HCT116 (cell line): ENCODE data around the gene UPK3B. TPM values are rescaled to one million over a fixed set of nuclear protein-coding genes. Genes with fewer than 3 reads are reported as not detected.
"Not testable (repeated sequence)": the region's sequence is repeated elsewhere in the genome, so short reads cannot be mapped to it uniquely, and the experiment has no call there.

Source experiments
- ATAC-seq: fragments of 200-7000 bp; cut with Tn5 transposase; 2 replicates; pipeline ENCODE4 v1.9.1; 2020; ENCODE audit warnings: mild to moderate bottlenecking, moderate library complexity
- BruUV-seq: library from RNA; stranded (reverse); fragments of 400-500 nt; replicated peaks from 2 replicates; lab custom pipeline; 2021; lab: Mats Ljungman, UMichigan
- CTCF ChIA-PET: fragments of 300-600 bp; sonication (Branson Sonifier 250); formaldehyde crosslinking; loops from one replicate; lab custom pipeline; 2021; ENCODE audit warnings: antibody characterized with exemption; lab: Charles Lee
- POLR2A ChIA-PET: fragments of 300-600, 350-600 bp; sonication (Branson Sonifier 250); formaldehyde crosslinking; loops from one replicate; lab custom pipeline; 2021; ENCODE audit warnings: antibody characterized with exemption; lab: Charles Lee
- RAD21 ChIA-PET, 2 experiments: fragments of 300-600 bp; sonication (Branson Sonifier 250); formaldehyde crosslinking; loops; one replicate each; lab custom pipeline; 2023; ENCODE audit warnings: low total read pairs in 2 of 2; ENCODE audit not compliant: uncharacterized antibody in 2 of 2, unreplicated experiment in 2 of 2, low non-redundant PET in 1 of 2; lab: Charles Lee
- DNase-seq: peaks from one replicate; pipeline ENCODE4 v3.0.0-alpha.2; 2010; ENCODE audit warnings: low read depth, low spot score
- H2AFZ ChIP-seq: fragments of 200-600 bp; shearing (Covaris generic), sonication (generic); 2 replicates; pipeline ENCODE4 v1.6.1; 2017; ENCODE audit warnings: low read depth, mixed run types, mixed read lengths, antibody characterized with exemption, low read length; ENCODE audit not compliant: poor library complexity, severe bottlenecking
- H3K27ac ChIP-seq: 2 replicates; pipeline ENCODE4 v1.5.1; 2012; ENCODE audit warnings: low read depth, low read length
- H3K27me3 ChIP-seq: fragments of 200-600 bp; sonication (generic); 2 replicates; pipeline ENCODE4 v1.6.1; 2016; ENCODE audit warnings: mixed run types, low read length, mixed read lengths; ENCODE audit not compliant: insufficient read depth
- H3K36me3 ChIP-seq, 2 experiments: fragments of 200-500 bp in 1 of 2; fragments of 200-600 bp in 1 of 2; sonication (Bioruptor generic) in 1 of 2; sonication (generic) in 1 of 2; 2 replicates each; pipeline versions ENCODE4 v1.5.1 to v1.6.1; 2014 to 2016; ENCODE audit warnings: low read length in 2 of 2, inconsistent platforms in 1 of 2, mixed read lengths in 1 of 2, mixed run types in 1 of 2; ENCODE audit not compliant: insufficient read depth in 2 of 2, control insufficient read depth in 1 of 2
- H3K4me1 ChIP-seq, 2 experiments: fragments of 200-600 bp in 1 of 2; sonication (generic) in 1 of 2; 2 replicates each; pipeline versions ENCODE4 v1.5.1 to v1.6.1; 2012 to 2017; ENCODE audit warnings: low read length in 2 of 2, inconsistent platforms in 1 of 2, mild to moderate bottlenecking in 1 of 2, mixed read lengths in 1 of 2, mixed run types in 1 of 2, moderate library complexity in 1 of 2; ENCODE audit not compliant: insufficient read depth in 2 of 2, control insufficient read depth in 1 of 2
- H3K4me2 ChIP-seq: fragments of 200-600 bp; sonication (generic); 2 replicates; pipeline ENCODE4 v1.6.1; 2017; ENCODE audit warnings: mixed run types, low read length, mixed read lengths
- H3K4me3 ChIP-seq, 2 experiments: fragments of 200-600 bp in 1 of 2; sonication (generic) in 1 of 2; replicated peaks in 1 of 2; 2 replicates each; pipeline ENCODE4 v1.5.1; 2011 to 2016; ENCODE audit warnings: low read length in 2 of 2, control low read depth in 1 of 2, low read depth in 1 of 2, mild to moderate bottlenecking in 1 of 2, mixed read lengths in 1 of 2, mixed run types in 1 of 2
- H3K79me2 ChIP-seq: fragments of 200-600 bp; sonication (generic); 2 replicates; pipeline ENCODE4 v1.6.1; 2017; ENCODE audit warnings: mild to moderate bottlenecking, mixed run types, low read length, moderate library complexity, mixed read lengths; ENCODE audit not compliant: insufficient read depth
- H3K9ac ChIP-seq: fragments of 200-600 bp; sonication (generic); 2 replicates; pipeline ENCODE4 v1.6.1; 2016; ENCODE audit warnings: low read length, mixed read lengths
- H3K9me2 ChIP-seq: fragments of 200-600 bp; sonication (generic), shearing (Covaris generic); 2 replicates; pipeline ENCODE4 v1.6.1; 2017; ENCODE audit warnings: mixed run types, mild to moderate bottlenecking, moderate library complexity; ENCODE audit not compliant: insufficient read depth
- H3K9me3 ChIP-seq, 2 experiments: fragments of 200-500 bp in 1 of 2; fragments of 200-600 bp in 1 of 2; sonication (Bioruptor generic) in 1 of 2; sonication (generic) in 1 of 2; 2 replicates each; pipeline ENCODE4 v1.6.1; 2014 to 2017; ENCODE audit warnings: low read length in 2 of 2, mixed read lengths in 2 of 2, inconsistent platforms in 1 of 2, low read depth in 1 of 2, mild to moderate bottlenecking in 1 of 2, mixed run types in 1 of 2, moderate library complexity in 1 of 2; ENCODE audit not compliant: control insufficient read depth in 1 of 2, insufficient read depth in 1 of 2
- H4K20me1 ChIP-seq: fragments of 200-600 bp; sonication (generic), shearing (Covaris generic); 2 replicates; pipeline ENCODE4 v1.6.1; 2017; ENCODE audit warnings: mixed run types, mild to moderate bottlenecking, moderate library complexity; ENCODE audit not compliant: insufficient read depth
- intact Hi-C: fragments of 100-400 bp; cut with micrococcal nuclease; formaldehyde crosslinking; loops from 2 replicates; pipeline ENCODE4 v1.10.0; 2022
- total RNA-seq: library from RNA; stranded (reverse); gene quantifications from one replicate; pipeline ENCODE4 v1.2.1, GENCODE V29; 2021; ENCODE audit not compliant: unreplicated experiment

UPK3B gene
- total RNA-seq, 1 experiment from 2014 or later, result 2.3 TPM

DNA sequence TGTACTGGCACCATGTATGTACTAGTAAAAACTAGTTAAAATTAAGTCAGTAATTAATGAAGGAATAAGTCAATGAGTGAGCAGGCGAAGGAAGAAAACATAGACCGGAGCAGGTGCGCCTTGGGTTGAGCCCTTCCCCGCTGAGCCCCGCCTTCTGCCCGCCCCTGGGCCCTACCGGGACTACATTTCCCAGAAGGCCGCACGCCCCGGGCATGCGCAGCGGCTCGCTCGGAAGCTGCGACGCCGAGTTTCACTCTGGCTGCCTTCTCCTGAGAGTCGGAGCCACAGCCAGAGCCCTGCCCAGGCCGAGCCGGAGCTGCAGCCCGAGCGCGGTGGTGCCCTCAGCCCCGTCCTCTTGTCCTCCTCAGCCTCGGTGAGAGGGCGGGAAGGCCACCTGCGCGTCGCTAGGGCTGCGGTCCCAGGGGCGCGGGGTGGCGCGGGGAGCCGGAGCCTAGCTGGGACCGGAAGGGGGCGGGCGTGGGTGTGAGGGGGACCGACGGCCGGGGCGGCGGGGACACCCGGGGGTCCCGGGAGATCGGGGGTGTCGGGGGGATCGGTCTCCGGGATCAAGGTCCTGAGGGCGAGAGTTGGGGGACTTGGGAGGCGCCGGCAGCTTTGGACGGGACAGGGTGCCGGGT is 48.8 kb upstream of the UPK3B start, which contains the start of gene DTX2:
DTX2 (plus strand) TSS at position 246 of the 638 bp plus-strand sequence. CDS start 18,801 bp downstream, outside the sequence.
- H3K27me3 ChIP-seq, intact Hi-C loops, H3K79me2 ChIP-seq, H3K4me2 ChIP-seq, DNase-seq, H2AFZ ChIP-seq, H3K36me3 ChIP-seq, POLR2A ChIA-PET, H3K4me1 ChIP-seq, CTCF ChIA-PET, H3K9me3 ChIP-seq, H3K9me2 ChIP-seq, RAD21 ChIA-PET, BruUV-seq, H4K20me1 ChIP-seq, H3K27ac ChIP-seq: not testable (repeated sequence)
- peak; percentile 92 for ATAC-seq
- Histone ChIP-seq H3K9ac (peak within 1 kb of the TSS; percentile 51; the same call in 1 of the 2 replicates), H3K4me3 (peak within 1 kb of the TSS; percentile 33 to 43; a peak in 3 of 4 replicates)

DNA sequence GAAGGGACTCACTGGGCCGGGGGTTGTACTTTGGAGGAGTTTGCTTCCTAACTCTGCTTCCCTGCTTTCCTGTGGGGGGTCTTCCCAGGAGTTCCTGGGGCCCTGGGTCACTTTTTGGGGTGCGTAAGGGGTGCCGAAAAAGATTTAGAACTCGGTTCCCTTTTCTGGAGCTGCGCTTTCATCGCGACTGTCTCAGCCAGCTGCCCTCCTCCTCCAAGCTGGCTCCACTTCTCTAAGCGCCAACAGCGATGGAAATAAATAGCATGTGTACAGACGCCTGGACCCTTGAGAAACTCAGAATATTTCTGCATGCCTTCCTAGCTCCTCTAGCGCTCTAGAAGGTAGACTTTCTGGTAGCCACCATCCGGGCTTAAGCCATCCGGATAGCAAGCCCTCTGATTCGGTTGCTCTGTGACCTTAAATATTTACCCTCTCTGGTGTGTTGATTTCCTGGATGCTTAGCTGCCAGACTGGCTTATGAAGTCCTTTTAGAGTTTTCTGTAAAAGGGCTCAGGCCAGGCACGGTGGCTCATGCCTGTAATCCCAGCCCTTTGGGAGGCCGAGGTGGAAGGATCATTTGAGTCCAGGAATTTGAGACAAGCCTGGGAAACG is 48.0 kb upstream of the UPK3B start:
- not testable (repeated sequence) for ATAC-seq, DNase-seq, H3K79me2 ChIP-seq

DNA sequence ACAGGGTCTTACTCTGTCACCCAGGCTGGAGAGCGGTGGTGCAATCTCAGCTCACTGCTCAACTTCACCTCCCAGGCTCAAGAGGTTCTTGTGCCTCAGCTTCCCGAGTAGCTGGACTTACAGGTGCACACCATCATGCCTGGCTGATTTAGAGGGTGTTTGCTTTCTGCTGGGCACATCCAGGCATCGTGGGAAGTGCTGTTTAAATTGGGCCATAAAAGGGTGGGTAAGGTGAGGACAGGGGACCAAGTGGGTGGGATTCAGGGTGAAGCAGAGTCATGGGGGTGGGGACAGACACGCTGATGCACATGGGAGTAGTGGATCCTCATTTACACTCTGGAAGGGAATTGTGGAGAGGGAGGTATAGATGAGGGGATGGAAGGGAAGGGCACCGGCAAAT is 45.4 kb upstream of the UPK3B start:
- RAD21 ChIA-PET, DNase-seq, H3K9me2 ChIP-seq, H3K27ac ChIP-seq, H3K4me2 ChIP-seq, H3K36me3 ChIP-seq, H4K20me1 ChIP-seq, ATAC-seq, H3K4me1 ChIP-seq, BruUV-seq, POLR2A ChIA-PET, H3K9me3 ChIP-seq, H3K9ac ChIP-seq, H3K27me3 ChIP-seq, H3K79me2 ChIP-seq, intact Hi-C loops, H2AFZ ChIP-seq, CTCF ChIA-PET, H3K4me3 ChIP-seq: not testable (repeated sequence)

More for the DNA sequence above, 48.0 kb upstream of the UPK3B start:
- H3K9ac ChIP-seq, H4K20me1 ChIP-seq, H3K9me2 ChIP-seq, H3K27me3 ChIP-seq, intact Hi-C loops, H2AFZ ChIP-seq, H3K9me3 ChIP-seq, H3K36me3 ChIP-seq, RAD21 ChIA-PET, H3K27ac ChIP-seq, H3K4me3 ChIP-seq, POLR2A ChIA-PET, H3K4me1 ChIP-seq, CTCF ChIA-PET, H3K4me2 ChIP-seq: not testable (repeated sequence)
- BruUV-seq, result TSS peak; percentile 76

DNA sequence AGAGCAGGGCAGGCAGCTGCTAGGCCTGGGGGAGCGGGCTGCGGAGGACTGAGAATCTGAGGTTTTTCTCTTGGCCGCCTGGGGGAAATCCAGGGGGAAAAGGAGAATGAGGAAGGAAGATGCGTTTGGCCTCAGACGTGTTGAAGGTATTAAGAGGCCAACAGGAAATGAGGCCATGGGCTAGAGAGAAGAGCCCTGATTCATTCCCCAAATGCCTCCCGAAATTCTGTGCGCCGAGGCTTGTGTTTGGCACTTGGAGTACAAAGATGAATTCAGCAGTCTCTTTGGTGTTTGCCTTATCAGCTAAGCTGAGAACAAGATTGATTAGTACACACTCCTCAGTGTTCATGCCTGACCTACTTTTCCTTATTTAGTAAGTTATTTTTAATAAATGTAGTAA is 44.4 kb upstream of the UPK3B start:
- RAD21 ChIA-PET, POLR2A ChIA-PET: not testable (repeated sequence)

More for the DNA sequence above, 44.4 kb upstream of the UPK3B start:
- H3K27me3 ChIP-seq, H3K36me3 ChIP-seq, H3K4me1 ChIP-seq, H3K4me2 ChIP-seq, H2AFZ ChIP-seq, H3K9ac ChIP-seq, H3K9me2 ChIP-seq, CTCF ChIA-PET, DNase-seq, H3K79me2 ChIP-seq, H3K9me3 ChIP-seq, BruUV-seq, H3K27ac ChIP-seq, ATAC-seq, H3K4me3 ChIP-seq, intact Hi-C loops, H4K20me1 ChIP-seq: not testable (repeated sequence)
